Glomerular visceral epithelial cell (primary cell): Measurements from ENCODE around the gene UFSP2.

Source experiments
- DNase-seq: peaks from one replicate; pipeline ENCODE4 v3.0.0-alpha.2; 2016; ENCODE audit errors: extremely low spot score

UFSP2 gene

GRCh38 chr4:185426960-185427688 is 1.4 kb upstream of the UFSP2 start:
- no peak for DNase-seq

GRCh38 chr4:185424905-185425646 is 688 bp downstream of the UFSP2 start:
- peak; percentile 9 for DNase-seq

- DNase-seq = peak; percentile 47
These were observed 4.2 kb downstream of the UFSP2 start for GRCh38 chr4:185421366-185422124.

- no peak for DNase-seq
These were observed 8.8 kb downstream of the UFSP2 start for GRCh38 chr4:185416955-185417354.

GRCh38 chr4:185412412-185412811 is 13.4 kb downstream of the UFSP2 start:
- DNase-seq = no peak

- DNase-seq = no peak
These were observed 13.9 kb downstream of the UFSP2 start for GRCh38 chr4:185411849-185412248.

- no peak for DNase-seq
These were observed 17.3 kb downstream of the UFSP2 start for GRCh38 chr4:185408432-185408831.

- DNase-seq = no peak
These were observed 20.3 kb downstream of the UFSP2 start for GRCh38 chr4:185405296-185405999.

GRCh38 chr4:185404031-185404430 is 21.7 kb downstream of the UFSP2 start:
- DNase-seq = no peak

GRCh38 chr4:185399466-185399865 is 26.3 kb downstream of the UFSP2 start:
- DNase-seq = no peak

- no peak for DNase-seq
These were observed 27.1 kb downstream of the UFSP2 start for GRCh38 chr4:185398618-185399017.

- peak; percentile 69 for DNase-seq
These were observed 28.9 kb downstream of the UFSP2 start, which contains the start of gene ANKRD37 for GRCh38 chr4:185396724-185397385. Gene ANKRD37, plus strand, starts transcription at chr4:185396841. Its CDS starts 83 bp downstream, at chr4:185396924.

GRCh38 chr4:185395956-185396723 is 29.6 kb downstream of the UFSP2 start:
- peak; percentile 99 for DNase-seq

GRCh38 chr4:185395238-185395955 is 30.4 kb downstream of the UFSP2 start, which contains the start of gene LRP2BP:
Gene LRP2BP, minus strand, starts transcription at chr4:185395924. Its CDS starts 17,738 bp downstream, at chr4:185378186.
- no peak for DNase-seq

- DNase-seq = no peak
These were observed 31.1 kb downstream of the UFSP2 start for GRCh38 chr4:185394568-185395237.

- DNase-seq = no peak
These were observed 33.6 kb downstream of the UFSP2 start for GRCh38 chr4:185392156-185392555.

GRCh38 chr4:185390941-185391340 is 34.8 kb downstream of the UFSP2 start:
- no peak for DNase-seq

GRCh38 chr4:185387957-185388356 is 37.8 kb downstream of the UFSP2 start:
- no peak for DNase-seq

GRCh38 chr4:185384930-185385331 is 40.8 kb downstream of the UFSP2 start:
- DNase-seq = no peak
